Activated T-cell treated with anti-CD3 and anti-CD28 coated beads, Interleukin-2, amount 50 U/mL, for 24 hours (primary cell): ENCODE measurements around the gene CLCN4.
A peak's percentile ranks its signal among the peaks of the same experiment; 100 is the strongest.

ENCODE experiments used
- DNase-seq: peaks from one replicate; pipeline ENCODE4 v3.0.0-alpha.2; 2020
- H3K27ac Mint-ChIP-seq: 2 replicates; pipeline ENCODE4 v1.8.0; 2020; ENCODE audit warnings: mild to moderate bottlenecking, mixed read lengths
- H3K27me3 Mint-ChIP-seq: 2 replicates; pipeline ENCODE4 v1.8.0; 2020; ENCODE audit warnings: mixed read lengths
- H3K36me3 Mint-ChIP-seq: 2 replicates; pipeline ENCODE4 v1.8.0; 2020; ENCODE audit warnings: low read depth, mixed read lengths
- H3K4me1 Mint-ChIP-seq: 2 replicates; pipeline ENCODE4 v1.8.0; 2020; ENCODE audit warnings: low read depth, mixed read lengths
- H3K4me3 Mint-ChIP-seq: 2 replicates; pipeline ENCODE4 v1.8.0; 2020; ENCODE audit warnings: mild to moderate bottlenecking, moderate library complexity, mixed read lengths
- H3K9me3 Mint-ChIP-seq: 2 replicates; pipeline ENCODE4 v1.8.0; 2020; ENCODE audit warnings: mixed read lengths

The CLCN4 gene

DNA sequence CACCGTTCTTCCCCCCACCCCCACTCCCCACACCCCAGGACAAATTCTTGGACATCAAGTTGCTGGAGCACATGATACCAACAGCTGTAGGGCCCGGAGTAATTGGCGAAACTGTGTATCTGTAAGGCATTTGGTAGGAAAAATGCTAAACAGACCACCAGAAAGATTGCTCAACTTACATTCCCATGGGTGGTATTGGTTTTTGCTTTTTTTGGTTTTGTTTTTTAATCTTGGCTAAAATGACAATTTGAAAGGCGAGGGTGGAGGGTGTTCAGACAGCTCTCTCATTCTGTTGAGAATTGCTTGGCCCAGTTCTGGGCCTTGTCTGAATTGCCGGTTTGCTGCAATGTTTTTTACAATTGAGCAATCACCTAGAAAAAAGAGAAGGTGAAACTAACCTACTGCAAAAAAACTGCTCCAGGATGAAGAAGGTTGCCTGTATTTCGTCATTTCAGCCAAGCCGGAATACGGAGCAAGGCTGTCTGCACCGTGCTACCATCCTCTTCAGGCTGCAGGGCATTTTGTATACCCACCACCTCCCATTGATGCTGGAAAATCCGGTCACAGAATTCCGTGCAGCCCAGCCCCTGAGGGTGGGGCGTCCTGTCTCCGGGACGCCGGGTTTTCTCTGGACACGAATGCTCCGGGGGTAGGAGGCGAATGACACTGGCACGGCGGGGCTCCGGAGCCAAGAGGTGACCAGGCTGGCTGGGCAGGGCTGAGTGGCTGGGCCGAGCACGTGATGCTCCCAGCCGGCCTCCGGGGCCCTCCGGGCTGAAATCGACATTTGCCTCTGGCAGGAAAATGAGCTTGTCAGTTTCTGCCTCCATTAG, at the start of gene CLCN4:
TSS of gene CLCN4 (plus strand) at position 777 of the 833 bp plus-strand sequence. CDS start 28,058 bp downstream, outside the sequence.
- no peak within 1 kb of the TSS for H3K4me3 Mint-ChIP-seq
- DNase-seq: no peak
- peaks cover 6% of the 10 kb centered on the region for H3K4me1 Mint-ChIP-seq
- no peaks in the 10 kb centered on the region for H3K36me3 Mint-ChIP-seq
- no peak within 1 kb of the TSS for H3K27ac Mint-ChIP-seq
- peaks cover 90% of the 10 kb centered on the region for H3K27me3 Mint-ChIP-seq
- H3K9me3 Mint-ChIP-seq: no peaks in the 10 kb centered on the region

DNA sequence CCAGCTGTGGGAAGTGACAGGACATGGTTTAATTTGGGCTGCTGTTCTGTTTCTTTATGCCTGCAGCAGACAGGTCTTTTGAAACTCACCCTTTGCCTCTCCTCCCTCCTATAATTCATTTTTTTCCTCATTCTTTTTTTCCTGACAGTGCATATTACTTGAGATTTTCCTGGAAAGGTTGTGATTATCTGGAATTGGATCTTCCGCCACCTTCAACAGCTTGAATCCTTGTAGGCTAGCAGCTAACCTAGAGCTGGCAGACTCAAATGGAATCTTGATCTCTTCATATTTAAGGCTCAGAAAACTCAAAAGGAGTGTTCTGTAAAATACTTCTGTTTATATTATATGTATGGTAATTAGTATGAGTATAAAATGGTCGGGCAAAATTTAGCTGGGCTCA, 49.3 kb upstream of the CLCN4 start:
- no peaks in the 10 kb centered on the region for H3K27me3 Mint-ChIP-seq
- no peaks in the 10 kb centered on the region for H3K9me3 Mint-ChIP-seq
- H3K27ac Mint-ChIP-seq: peak overlapping the region; percentile 68
- peaks cover 65% of the 10 kb centered on the region for H3K4me1 Mint-ChIP-seq
- H3K4me3 Mint-ChIP-seq: peak overlapping the region; percentile 10
- DNase-seq: no peak
- H3K36me3 Mint-ChIP-seq: peaks cover 5% of the 10 kb centered on the region

DNA sequence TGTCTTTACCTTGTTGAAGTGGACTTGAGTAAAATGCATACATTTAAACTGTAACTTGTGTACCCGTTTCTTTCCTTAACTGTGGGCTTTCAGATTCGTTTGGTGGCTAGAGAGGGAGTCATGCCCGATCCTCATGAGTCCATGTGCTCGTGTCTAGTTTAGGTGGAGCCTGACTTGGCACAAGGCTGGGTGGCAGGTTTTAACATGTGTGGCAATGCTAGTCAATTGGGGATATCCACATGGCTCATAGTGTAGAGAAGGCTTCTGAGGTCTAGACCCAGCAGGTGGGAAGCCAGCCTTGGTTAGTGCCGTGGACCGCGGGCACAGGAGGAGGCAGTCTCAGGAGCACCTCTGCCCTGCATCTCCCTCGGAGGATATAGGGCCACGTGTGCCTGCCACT, 48.5 kb upstream of the CLCN4 start:
- H3K4me1 Mint-ChIP-seq: peaks cover 71% of the 10 kb centered on the region
- peak overlapping the region; percentile 10 for H3K27ac Mint-ChIP-seq
- DNase-seq: no peak
- no peaks in the 10 kb centered on the region for H3K9me3 Mint-ChIP-seq
- H3K36me3 Mint-ChIP-seq: peaks cover 3% of the 10 kb centered on the region
- H3K27me3 Mint-ChIP-seq: no peaks in the 10 kb centered on the region
- no peak overlapping the region for H3K4me3 Mint-ChIP-seq

DNA sequence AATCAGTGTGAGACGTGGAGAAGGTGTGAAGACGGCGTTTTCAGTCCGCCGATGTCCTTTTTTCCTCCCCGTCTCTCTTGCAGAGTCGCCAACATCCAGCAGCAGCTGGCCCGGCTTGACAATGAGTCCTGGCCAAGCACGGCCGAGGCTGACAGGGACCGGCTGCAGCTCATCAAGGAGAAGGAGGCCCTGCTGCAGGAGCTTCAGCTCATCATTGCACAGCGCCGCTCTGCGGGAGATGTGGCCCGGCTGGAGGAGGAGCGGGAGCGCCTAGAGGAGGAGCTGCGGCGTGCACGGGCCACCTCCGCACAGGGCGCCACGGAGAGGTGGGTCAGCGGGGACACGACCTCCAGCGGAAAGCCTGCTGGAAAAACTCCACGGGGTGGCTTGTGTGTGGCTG, 47.1 kb upstream of the CLCN4 start:
- Mint-ChIP-seq H3K4me3 (no peak overlapping the region), H3K4me1 (peaks cover 72% of the 10 kb centered on the region), H3K36me3 (no peaks in the 10 kb centered on the region), H3K27ac (no peak overlapping the region), H3K9me3 (no peaks in the 10 kb centered on the region), H3K27me3 (no peaks in the 10 kb centered on the region)
- no peak for DNase-seq

DNA sequence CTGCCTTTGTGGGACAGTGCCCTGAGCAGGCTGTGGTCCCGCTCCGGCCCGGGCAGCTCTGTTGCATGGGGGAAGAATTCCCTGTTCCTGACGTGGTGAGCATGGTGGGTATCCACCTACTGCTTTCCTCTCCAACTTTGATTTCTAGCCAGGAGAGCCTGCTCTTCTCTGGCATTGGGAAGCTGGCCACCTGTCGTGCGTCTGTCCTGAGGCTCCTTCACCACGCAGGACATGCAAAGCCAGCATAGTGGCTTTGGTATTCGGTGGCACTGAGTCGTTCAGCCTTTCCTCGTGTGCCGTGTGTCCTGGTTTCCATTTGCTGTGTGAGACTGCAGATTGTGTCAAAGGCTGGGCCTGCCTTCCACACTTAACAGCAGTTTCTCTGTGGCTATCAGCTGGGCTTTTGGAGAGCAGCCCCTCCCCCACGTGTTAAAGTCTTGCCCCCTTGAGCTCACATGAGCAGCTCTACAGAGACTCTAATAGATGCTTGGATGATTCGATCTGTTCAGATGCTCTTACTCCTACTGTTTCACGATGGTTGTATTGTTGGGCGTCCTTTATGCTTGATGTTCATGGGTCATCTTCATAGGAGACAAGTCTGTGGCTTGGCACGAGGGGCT, 46.3 kb upstream of the CLCN4 start:
- Mint-ChIP-seq H3K4me1 (peaks cover 70% of the 10 kb centered on the region), H3K4me3 (peak overlapping the region; percentile 63), H3K9me3 (no peaks in the 10 kb centered on the region), H3K27me3 (no peaks in the 10 kb centered on the region), H3K27ac (peak overlapping the region; percentile 88), H3K36me3 (no peaks in the 10 kb centered on the region)
- no peak for DNase-seq

DNA sequence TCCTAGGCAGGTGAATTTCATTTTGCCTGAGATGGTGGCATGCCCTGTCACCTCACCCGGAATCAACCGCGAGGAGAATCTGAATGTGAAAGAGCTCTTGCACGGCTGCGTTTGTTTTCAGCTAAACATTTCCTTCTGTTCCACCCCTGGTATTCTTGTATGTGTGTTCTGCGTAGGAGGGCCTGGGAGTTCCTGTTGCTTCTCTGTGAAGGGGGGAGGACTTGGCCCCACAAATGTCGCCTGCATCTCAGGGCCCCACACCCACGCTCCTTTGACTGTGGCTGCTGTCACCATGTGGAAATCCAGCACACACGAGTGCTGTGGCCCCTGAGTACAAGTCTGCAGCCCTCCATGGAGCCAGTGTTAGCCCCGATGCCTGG, 45.8 kb upstream of the CLCN4 start:
- peak overlapping the region; percentile 88 for H3K27ac Mint-ChIP-seq
- H3K36me3 Mint-ChIP-seq: no peaks in the 10 kb centered on the region
- no peak for DNase-seq
- H3K9me3 Mint-ChIP-seq: no peaks in the 10 kb centered on the region
- H3K4me3 Mint-ChIP-seq: peak overlapping the region; percentile 63
- H3K4me1 Mint-ChIP-seq: peaks cover 66% of the 10 kb centered on the region
- no peaks in the 10 kb centered on the region for H3K27me3 Mint-ChIP-seq

DNA sequence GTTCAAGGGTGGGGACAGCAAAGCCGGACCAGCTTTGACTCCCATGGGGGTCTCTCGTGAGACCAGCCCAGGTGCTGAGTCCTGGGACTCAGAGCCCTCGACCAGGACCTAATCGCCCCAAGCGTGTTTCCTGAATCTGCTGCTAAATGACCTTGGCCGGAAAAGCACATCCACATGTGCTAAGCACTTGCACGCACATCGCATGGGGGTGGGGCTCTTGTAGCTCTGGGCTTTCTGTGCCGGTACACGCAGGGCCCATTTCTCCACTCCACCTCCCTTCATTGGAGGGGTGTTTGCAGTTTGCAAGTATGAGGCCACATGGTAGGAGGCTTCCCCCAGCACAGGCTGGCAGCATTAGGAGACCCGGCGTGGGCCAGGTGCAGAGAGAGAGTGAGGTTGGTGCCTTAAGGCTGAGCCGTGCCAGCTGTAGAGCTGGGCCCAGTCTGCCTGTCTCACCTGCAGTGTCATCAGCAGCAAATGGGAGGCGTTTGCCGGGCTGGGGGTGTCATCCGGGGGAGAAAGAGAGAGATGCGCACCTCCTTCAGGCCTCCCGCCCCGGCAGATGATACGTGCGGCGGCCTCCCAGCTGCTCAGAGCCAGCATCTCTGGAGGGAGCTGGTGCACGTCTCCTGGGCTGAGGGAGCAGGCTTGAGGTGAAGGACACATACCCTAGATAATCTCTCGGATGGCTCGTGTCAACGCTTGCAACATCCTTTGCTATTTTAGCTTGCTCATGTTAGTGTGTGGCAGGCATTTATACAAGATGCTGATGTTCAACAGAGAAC, 45.2 kb upstream of the CLCN4 start:
- Mint-ChIP-seq H3K4me3 (peak overlapping the region; percentile 63), H3K9me3 (no peaks in the 10 kb centered on the region), H3K27ac (peak overlapping the region; percentile 88), H3K4me1 (peaks cover 67% of the 10 kb centered on the region), H3K27me3 (no peaks in the 10 kb centered on the region), H3K36me3 (peaks cover 5% of the 10 kb centered on the region)
- DNase-seq: peak; percentile 75

DNA sequence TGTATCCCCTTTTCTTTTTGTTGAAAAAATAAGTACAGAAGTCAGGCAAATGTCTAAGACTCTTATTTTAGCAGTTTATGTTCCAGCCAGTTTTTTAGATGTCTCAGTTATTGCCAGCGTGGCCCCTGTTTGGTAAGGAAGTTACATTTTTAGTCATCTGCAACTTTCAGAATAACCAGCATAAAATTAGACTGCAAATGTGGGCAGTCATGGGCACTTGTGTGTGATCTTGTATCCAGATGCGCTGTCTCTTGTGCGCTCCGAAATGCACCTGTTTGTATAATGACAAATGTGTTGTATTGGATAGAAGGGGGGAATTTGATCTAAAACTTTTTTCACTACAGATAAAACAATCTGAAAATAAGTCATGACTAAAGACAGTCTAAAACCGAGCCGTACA, 44.3 kb upstream of the CLCN4 start:
- DNase-seq: no peak
- peaks cover 59% of the 10 kb centered on the region for H3K4me1 Mint-ChIP-seq

DNA sequence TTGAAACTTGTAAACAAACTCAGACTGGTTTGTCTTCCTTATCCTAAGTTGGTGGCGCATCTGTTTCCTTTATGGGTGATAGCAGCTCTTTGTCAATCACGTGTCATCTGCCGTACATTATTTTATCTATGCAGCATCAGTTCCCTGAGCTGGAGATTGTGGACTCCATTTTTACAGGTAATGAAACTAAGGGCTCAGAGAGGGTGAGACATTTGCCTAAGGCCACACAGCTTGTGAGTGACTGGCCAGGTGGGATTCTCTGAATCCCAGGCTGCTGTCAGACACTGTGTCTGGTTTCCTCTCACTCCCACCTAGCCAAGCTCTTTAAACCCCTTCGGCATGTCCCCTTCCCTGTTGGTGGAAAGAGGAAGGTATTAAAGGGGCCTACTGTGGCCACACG, 41.7 kb upstream of the CLCN4 start:
- no peak overlapping the region for H3K27ac Mint-ChIP-seq
- DNase-seq: no peak
- no peaks in the 10 kb centered on the region for H3K9me3 Mint-ChIP-seq
- H3K4me3 Mint-ChIP-seq: no peak overlapping the region
- H3K4me1 Mint-ChIP-seq: peaks cover 53% of the 10 kb centered on the region
- H3K27me3 Mint-ChIP-seq: no peaks in the 10 kb centered on the region
- H3K36me3 Mint-ChIP-seq: peaks cover 15% of the 10 kb centered on the region

More for the DNA sequence above, 44.3 kb upstream of the CLCN4 start:
- Mint-ChIP-seq H3K4me3 (no peak overlapping the region), H3K36me3 (peaks cover 6% of the 10 kb centered on the region), H3K9me3 (no peaks in the 10 kb centered on the region), H3K27ac (peak overlapping the region; percentile 78), H3K27me3 (no peaks in the 10 kb centered on the region)

DNA sequence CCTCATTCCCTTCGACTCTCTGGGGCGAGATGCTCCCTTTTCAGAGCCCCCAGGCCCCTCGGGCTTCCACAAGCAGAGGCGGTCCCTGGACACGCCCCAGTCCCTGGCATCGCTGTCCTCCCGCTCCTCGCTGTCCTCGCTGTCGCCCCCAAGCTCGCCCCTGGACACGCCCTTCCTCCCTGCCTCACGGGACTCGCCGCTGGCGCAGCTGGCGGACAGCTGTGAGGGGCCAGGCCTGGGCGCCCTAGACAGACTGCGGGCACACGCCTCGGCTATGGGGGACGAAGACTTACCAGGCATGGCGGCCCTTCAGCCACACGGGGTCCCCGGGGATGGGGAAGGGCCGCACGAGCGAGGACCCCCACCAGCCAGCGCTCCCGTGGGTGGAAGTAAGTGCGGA, 39.5 kb upstream of the CLCN4 start:
- H3K27ac Mint-ChIP-seq: no peak overlapping the region
- DNase-seq: no peak

DNA sequence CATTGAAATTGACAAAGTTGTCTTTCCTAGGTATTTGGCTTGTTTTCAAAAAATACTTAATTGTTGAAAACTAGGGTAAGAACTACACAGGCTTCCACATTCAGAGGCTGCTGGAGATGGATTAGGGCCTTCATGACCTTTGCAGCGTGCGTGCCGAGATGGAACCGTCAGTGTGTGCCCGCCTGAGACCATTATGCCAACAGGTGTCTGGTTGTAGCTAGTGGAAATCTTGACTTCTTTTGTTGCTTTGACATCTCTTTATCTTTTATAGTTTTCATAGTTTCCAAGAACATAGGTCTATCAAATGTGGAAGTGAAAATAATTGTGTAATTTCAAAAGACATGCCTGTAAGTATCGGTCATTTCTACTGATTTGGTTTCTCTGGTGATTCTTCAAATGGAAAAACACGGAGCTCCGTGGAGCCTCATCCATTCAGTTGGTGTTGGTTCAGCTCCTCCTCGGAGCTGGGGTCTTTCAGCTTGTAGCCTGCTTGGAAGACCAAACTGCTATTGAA, 38.9 kb upstream of the CLCN4 start:
- Mint-ChIP-seq H3K4me1 (peaks cover 27% of the 10 kb centered on the region), H3K9me3 (no peaks in the 10 kb centered on the region), H3K27ac (no peak overlapping the region)

More for the DNA sequence above, 39.5 kb upstream of the CLCN4 start:
- H3K27me3 Mint-ChIP-seq: no peaks in the 10 kb centered on the region
- peaks cover 32% of the 10 kb centered on the region for H3K4me1 Mint-ChIP-seq
- no peak overlapping the region for H3K4me3 Mint-ChIP-seq
- peaks cover 15% of the 10 kb centered on the region for H3K36me3 Mint-ChIP-seq
- H3K9me3 Mint-ChIP-seq: no peaks in the 10 kb centered on the region

DNA sequence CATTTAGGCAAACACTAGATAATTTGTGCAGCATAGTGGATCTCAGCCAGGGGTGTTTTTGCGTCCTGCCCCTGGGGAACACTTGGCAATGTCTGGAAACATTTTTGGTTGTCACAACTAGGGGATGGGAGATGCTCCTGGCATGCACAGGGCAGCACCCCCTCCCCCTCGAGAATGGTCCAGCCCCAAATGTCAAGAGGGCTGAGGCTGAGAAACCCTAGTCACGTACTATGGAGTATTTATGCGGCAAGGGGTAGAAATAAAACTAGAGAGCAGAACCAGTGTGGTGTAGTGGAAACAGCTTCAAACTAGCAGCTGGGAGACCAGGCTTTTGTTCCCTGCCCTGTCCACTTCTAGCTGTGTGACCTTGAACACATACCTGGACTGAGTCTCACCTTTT, 38.2 kb upstream of the CLCN4 start:
- H3K4me3 Mint-ChIP-seq: no peak overlapping the region
- H3K27me3 Mint-ChIP-seq: no peaks in the 10 kb centered on the region
- peaks cover 24% of the 10 kb centered on the region for H3K4me1 Mint-ChIP-seq
- no peaks in the 10 kb centered on the region for H3K9me3 Mint-ChIP-seq
- H3K27ac Mint-ChIP-seq: no peak overlapping the region
- no peak for DNase-seq
- H3K36me3 Mint-ChIP-seq: peaks cover 17% of the 10 kb centered on the region

More for the DNA sequence above, 38.9 kb upstream of the CLCN4 start:
- H3K4me3 Mint-ChIP-seq: no peak overlapping the region
- H3K27me3 Mint-ChIP-seq: no peaks in the 10 kb centered on the region
- peaks cover 16% of the 10 kb centered on the region for H3K36me3 Mint-ChIP-seq
- no peak for DNase-seq

DNA sequence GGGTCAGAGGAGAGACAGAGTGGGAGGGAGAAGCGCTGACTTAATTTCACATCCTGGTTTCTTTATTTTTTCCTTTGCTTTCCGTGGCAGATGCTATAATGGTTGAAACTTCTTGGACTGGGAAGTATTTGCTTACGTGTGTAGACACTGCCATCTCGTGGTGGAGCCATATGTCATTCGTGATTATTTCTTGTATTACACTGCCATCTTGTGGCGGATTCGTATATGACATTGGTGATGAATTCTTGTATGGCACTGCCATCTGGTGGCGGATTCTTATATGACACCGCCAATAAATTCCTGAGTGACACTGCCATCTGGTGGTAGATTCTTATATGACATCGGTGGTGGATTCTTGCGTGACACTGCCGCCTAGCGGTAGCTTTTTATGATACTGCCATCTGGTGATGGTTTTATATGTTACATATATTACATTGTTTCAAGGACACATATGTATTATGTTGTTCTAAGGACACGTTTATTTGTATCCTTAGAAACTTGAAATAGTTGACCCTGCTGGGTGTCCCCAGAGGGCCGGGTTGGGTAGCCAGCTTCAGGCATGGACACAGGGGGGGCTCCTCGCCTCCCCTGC, 37.3 kb upstream of the CLCN4 start:
- no peaks in the 10 kb centered on the region for H3K27me3 Mint-ChIP-seq
- no peak overlapping the region for H3K4me3 Mint-ChIP-seq
- peak; percentile 80 for DNase-seq
- H3K9me3 Mint-ChIP-seq: no peaks in the 10 kb centered on the region
- H3K4me1 Mint-ChIP-seq: peaks cover 24% of the 10 kb centered on the region
- H3K27ac Mint-ChIP-seq: no peak overlapping the region
- H3K36me3 Mint-ChIP-seq: peaks cover 17% of the 10 kb centered on the region

DNA sequence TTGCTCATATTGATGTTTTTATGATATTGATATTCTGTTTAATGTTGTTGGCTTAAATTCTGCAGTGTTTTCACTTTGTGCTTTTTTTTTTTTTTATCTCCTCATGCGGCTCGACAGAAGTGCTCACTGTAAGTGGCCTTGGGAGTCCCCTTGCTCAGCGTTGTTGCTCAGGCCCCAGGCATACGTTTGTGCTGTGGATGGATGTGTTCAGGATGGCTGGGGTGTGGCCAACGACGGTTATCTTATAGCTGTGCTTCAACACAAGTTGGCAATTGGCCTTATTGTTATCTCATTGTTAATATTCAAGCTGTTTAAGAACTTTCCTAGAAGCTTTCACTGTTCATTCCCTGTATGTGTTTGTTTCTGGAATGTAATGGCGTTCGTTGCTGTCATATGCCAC, 36.4 kb upstream of the CLCN4 start:
- Mint-ChIP-seq H3K27ac (no peak overlapping the region), H3K4me1 (peaks cover 24% of the 10 kb centered on the region), H3K27me3 (no peaks in the 10 kb centered on the region), H3K4me3 (no peak overlapping the region), H3K9me3 (no peaks in the 10 kb centered on the region), H3K36me3 (peaks cover 24% of the 10 kb centered on the region)
- no peak for DNase-seq
